Measurements from ENCODE around the gene NDOR1. TPM values are rescaled to one million over a fixed set of nuclear protein-coding genes. Genes with fewer than 3 reads are reported as not detected.

The NDOR1 gene
- total RNA-seq, 6 donors from 2014 or later = 7.7 to 54.5 (median 18.5) TPM

DNA sequence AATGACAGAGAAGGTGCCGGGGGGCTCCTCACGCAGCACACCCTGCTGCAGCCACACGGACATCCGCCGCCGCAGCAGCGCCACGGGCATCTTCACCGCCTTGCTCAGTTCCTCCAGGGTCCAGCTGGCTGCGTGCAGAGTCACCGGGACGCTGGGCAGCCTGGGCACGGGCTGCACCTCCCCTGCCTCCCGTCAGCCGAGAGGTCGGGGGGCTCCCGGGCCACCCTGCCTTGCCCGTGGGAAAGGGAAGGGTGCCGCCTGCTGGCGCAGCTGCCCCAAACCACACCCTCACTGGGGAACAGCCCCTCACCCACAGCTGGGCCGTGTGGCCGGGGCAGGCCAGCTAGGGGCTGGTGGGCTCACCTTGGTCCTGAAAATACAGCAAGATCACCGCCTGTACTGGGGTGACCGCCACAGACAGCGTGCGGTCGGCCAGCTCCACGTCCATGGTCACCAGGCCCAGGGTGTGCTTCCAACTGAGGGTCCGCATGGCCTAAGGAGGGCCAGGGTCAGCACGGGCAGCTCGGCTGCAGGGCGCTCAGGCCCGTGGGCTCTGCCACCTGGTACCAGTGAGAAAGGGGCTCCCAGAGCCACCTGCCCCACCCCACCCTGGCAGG lies 30.0 kb upstream of the NDOR1 start:
- no peaks in the 10 kb centered on the region for H3K9me3 ChIP-seq
- WGBS, 2 donors = 19 to 61% methylated on average over 15 of the region's 33 CpGs
- H3K4me3 ChIP-seq = no peak overlapping the region
- DNase-seq (peak in 1 of 2 donors; percentile 82), ATAC-seq (ENCODE audit: low FRiP score in 2 of 2) (no peak)
- TF ChIP-seq, protein P1, sequence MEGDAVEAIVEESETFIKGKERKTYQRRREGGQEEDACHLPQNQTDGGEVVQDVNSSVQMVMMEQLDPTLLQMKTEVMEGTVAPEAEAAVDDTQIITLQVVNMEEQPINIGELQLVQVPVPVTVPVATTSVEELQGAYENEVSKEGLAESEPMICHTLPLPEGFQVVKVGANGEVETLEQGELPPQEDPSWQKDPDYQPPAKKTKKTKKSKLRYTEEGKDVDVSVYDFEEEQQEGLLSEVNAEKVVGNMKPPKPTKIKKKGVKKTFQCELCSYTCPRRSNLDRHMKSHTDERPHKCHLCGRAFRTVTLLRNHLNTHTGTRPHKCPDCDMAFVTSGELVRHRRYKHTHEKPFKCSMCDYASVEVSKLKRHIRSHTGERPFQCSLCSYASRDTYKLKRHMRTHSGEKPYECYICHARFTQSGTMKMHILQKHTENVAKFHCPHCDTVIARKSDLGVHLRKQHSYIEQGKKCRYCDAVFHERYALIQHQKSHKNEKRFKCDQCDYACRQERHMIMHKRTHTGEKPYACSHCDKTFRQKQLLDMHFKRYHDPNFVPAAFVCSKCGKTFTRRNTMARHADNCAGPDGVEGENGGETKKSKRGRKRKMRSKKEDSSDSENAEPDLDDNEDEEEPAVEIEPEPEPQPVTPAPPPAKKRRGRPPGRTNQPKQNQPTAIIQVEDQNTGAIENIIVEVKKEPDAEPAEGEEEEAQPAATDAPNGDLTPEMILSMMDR (IDR thresholded peaks at IDR 0.05) = no peak
- no peak overlapping the region for H3K27ac ChIP-seq
- H3K4me1 ChIP-seq = peaks cover 0 to 7% (median 6%) of the 10 kb centered on the region in 4 donors
- H3K36me3 ChIP-seq = peaks cover 10 to 31% (median 25%) of the 10 kb centered on the region in 4 donors
- peaks cover 0 to 6% (median 2%) of the 10 kb centered on the region in 4 donors for H3K27me3 ChIP-seq

DNA sequence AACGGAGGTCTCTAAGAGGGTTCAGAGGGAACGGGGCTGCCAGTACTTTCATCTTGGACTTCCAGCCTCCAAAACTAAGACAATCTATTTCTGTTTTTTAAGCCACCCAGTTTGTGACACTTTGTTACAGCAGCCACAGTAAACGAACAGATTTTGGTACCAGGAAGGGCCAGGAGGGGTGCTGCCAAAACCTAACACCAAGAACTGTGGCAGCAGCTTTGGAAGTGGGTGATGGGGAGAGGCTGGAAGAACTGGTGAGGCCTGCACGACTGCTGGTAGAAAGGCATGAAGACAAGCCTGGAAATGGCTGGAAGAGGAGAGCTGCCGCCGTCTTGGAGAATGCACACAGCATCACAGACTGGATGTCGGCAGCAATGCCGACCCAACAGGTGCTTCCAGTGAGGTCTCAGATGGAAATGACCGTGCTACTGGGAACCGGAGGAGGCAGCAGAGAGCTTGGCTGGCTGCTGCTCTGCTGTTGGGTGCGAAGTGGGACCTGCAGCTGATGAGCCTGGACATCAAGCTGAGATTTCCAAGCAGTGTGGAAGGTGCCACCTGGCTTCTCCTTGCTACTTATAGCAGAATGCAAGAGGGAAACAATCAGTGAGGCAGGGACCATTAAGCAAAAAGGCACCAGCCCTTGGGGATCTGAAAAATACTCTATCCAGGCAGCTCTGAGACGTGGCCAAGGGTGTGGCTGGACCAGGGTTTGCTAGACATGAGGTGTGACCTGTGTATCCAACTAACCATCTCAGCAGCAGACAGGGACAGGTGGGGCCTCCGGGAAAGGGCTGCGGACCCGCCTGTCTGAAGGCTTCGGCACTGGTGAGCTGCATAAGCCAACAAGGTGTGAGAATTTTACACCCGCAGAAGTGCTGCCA lies 29.0 kb upstream of the NDOR1 start:
- ATAC-seq (ENCODE audit: low FRiP score in 2 of 2) = no peak
- Histone ChIP-seq H3K4me3 (no peak overlapping the region), H3K27ac (no peak overlapping the region), H3K9me3 (no peaks in the 10 kb centered on the region), H3K4me1 (peaks cover 0 to 7% (median 6%) of the 10 kb centered on the region in 4 donors), H3K27me3 (no peaks in the 10 kb centered on the region), H3K36me3 (peaks cover 18 to 41% (median 36%) of the 10 kb centered on the region in 4 donors)
- no peak for TF ChIP-seq EP300 (IDR thresholded peaks at IDR 0.05)
- TF ChIP-seq POLR2AphosphoS5 (IDR thresholded peaks at IDR 0.05) = no peak
- TF ChIP-seq, protein P1 (IDR thresholded peaks at IDR 0.05) = peak in 2 of 6 experiments; percentile 29 to 44
- DNase-seq = peak in 1 of 2 donors; percentile 13
- 65 to 70% methylated on average over 12 to 17 of the region's 17 CpGs for WGBS, 2 donors

DNA sequence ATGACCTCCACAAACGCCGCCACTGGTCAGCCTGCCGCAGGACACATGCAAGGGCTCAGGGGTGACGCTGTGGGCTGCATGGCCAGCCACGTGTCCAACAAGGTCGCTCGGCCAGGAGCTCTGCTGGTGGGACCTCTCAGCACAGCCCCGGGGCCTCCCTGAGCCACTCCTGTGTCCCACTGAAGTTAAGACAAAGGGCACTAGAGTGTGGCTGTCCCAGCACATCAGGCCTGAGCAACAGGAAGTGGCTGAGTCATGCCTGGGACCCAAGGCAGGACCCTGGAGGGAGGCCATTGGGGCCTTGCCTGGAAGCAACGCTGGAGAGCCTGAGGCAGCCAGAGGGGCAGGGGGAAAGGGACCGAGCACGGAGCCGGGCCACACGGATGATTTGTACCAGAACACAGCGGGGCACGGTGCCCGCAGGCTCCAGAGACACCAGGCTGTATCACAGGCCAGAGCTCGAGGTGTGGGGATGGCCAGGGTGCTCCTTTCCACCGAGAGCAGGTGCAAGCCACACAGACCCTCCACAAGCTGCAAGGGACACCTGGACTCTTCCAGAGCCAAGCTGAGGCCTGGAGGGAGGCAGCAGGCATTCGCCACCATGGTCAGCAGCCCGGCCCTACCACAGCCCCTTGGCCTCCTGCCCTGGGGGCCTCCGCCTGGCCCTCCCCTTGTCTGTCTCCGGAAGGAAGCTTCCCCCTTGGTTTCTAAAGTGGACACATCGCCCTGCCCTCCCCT lies 27.1 kb upstream of the NDOR1 start:
- H3K27ac ChIP-seq = no peak overlapping the region
- no peaks in the 10 kb centered on the region for H3K9me3 ChIP-seq
- WGBS, 2 donors = 88 to 91% methylated on average over 20 to 23 of the region's 23 CpGs
- peaks cover 0 to 7% (median 6%) of the 10 kb centered on the region in 4 donors for H3K4me1 ChIP-seq
- H3K4me3 ChIP-seq = no peak overlapping the region
- TF ChIP-seq POLR2AphosphoS5 (IDR thresholded peaks at IDR 0.05) (no peak), POLR2A (IDR thresholded peaks at IDR 0.05) (no peak), EP300 (IDR thresholded peaks at IDR 0.05) (no peak)
- TF ChIP-seq, protein P1 (IDR thresholded peaks at IDR 0.05) = no peak
- ATAC-seq (ENCODE audit: low FRiP score in 2 of 2) = no peak
- H3K36me3 ChIP-seq = peaks cover 26 to 60% (median 54%) of the 10 kb centered on the region in 4 donors
- no peaks in the 10 kb centered on the region for H3K27me3 ChIP-seq
- peak in 1 of 2 donors; percentile 67 for DNase-seq

DNA sequence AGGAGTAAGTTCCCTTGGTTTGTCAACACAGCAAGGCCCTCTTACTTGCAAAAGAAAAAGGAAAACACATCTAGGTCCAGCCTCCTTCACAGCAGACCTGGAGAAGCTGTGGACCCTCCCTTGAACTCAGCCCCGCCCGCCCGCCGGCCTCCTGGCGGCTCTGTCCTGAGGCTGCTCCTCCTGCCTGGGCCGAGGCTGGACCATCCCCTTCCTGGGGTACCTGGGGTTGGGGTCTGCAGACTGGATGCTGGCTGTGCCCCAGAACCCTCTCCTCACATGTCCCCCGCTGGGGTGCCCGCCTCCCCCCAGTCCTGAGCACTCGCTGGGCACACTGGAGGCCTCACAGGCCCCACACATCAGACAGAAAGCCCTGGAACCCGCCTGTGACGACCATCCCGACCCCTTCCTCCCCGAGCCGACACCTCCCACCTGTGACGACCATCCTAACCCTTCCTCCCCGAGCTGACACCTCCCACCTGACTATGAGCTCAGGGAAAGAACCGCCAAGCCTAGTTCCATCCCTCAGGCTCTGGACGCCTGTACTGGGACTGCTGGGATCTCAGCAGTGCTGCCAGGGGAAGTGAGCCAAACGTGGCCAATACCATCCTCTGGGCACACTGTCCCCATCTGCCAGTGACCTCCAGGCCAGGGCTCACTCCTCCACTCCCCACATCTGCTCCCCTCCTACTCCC lies 26.4 kb upstream of the NDOR1 start:
- Histone ChIP-seq H3K36me3 (peaks cover 31 to 67% (median 61%) of the 10 kb centered on the region in 4 donors), H3K27me3 (no peaks in the 10 kb centered on the region), H3K4me3 (no peak overlapping the region), H3K27ac (no peak overlapping the region), H3K9me3 (no peaks in the 10 kb centered on the region), H3K4me1 (peaks cover 0 to 7% (median 6%) of the 10 kb centered on the region in 4 donors)
- 95 to 97% methylated on average over 11 to 19 of the region's 19 CpGs for WGBS, 2 donors
- DNase-seq (peak in 1 of 2 donors; percentile 75), ATAC-seq (ENCODE audit: low FRiP score in 2 of 2) (no peak)
- TF ChIP-seq POLR2AphosphoS5 (IDR thresholded peaks at IDR 0.05) (no peak), EP300 (IDR thresholded peaks at IDR 0.05) (no peak), POLR2A (IDR thresholded peaks at IDR 0.05) (no peak)
- TF ChIP-seq, protein P1 (IDR thresholded peaks at IDR 0.05) = no peak
